ENCODE measurements around the gene LCOR. TPM values are rescaled to one million over a fixed set of nuclear protein-coding genes. Genes with fewer than 3 reads are reported as not detected.
A peak's percentile ranks its signal among the peaks of the same experiment; 100 is the strongest.

The LCOR gene
- total RNA-seq, 1 donor from 2014 or later, result 39.5 TPM

GRCh38 chr10:96878057-96878456 lies 46.0 kb downstream of the LCOR start:
- Histone ChIP-seq H3K4me1 (no peaks in the 10 kb centered on the region), H3K9me3 (no peaks in the 10 kb centered on the region), H3K27ac (no peak overlapping the region), H3K36me3 (no peaks in the 10 kb centered on the region), H3K4me3 (no peak overlapping the region), H3K27me3 (no peaks in the 10 kb centered on the region)
- no peak for ATAC-seq
- intact Hi-C loops (cut with DNase I), result no loop called here
- TF ChIP-seq CTCF (IDR thresholded peaks at IDR 0.05), result no peak
- DNase-seq, result no peak

GRCh38 chr10:96880575-96880974 lies 48.5 kb downstream of the LCOR start:
- DNase-seq (no peak), ATAC-seq (no peak)
- Histone ChIP-seq H3K27me3 (no peaks in the 10 kb centered on the region), H3K4me1 (no peaks in the 10 kb centered on the region), H3K36me3 (no peaks in the 10 kb centered on the region), H3K27ac (no peak overlapping the region), H3K4me3 (no peak overlapping the region), H3K9me3 (no peaks in the 10 kb centered on the region)
- TF ChIP-seq CTCF (IDR thresholded peaks at IDR 0.05), result no peak
- intact Hi-C loops (cut with DNase I), result no loop called here

GRCh38 chr10:96889415-96890171 lies 57.5 kb downstream of the LCOR start:
- no peak for DNase-seq
- Histone ChIP-seq H3K27ac (no peak overlapping the region), H3K27me3 (no peaks in the 10 kb centered on the region), H3K36me3 (peaks cover 12% of the 10 kb centered on the region), H3K4me1 (no peaks in the 10 kb centered on the region), H3K9me3 (peaks cover 6% of the 10 kb centered on the region), H3K4me3 (no peak overlapping the region)
- no peak for TF ChIP-seq CTCF (IDR thresholded peaks at IDR 0.05)
- ATAC-seq, result no peak
- intact Hi-C loops (cut with DNase I), result no loop called here

- no peak for DNase-seq
- Histone ChIP-seq H3K27me3 (no peaks in the 10 kb centered on the region), H3K4me3 (no peak overlapping the region), H3K9me3 (peaks cover 6% of the 10 kb centered on the region), H3K36me3 (peaks cover 12% of the 10 kb centered on the region), H3K4me1 (no peaks in the 10 kb centered on the region), H3K27ac (no peak overlapping the region)
- no peak for TF ChIP-seq CTCF (IDR thresholded peaks at IDR 0.05)
- ATAC-seq, result peak; percentile 52
- intact Hi-C loops (cut with DNase I), result no loop called here
Measured at GRCh38 chr10:96890172-96890513, 58.0 kb downstream of the LCOR start.

- no peak for TF ChIP-seq CTCF (IDR thresholded peaks at IDR 0.05)
- DNase-seq, result no peak
Measured at GRCh38 chr10:96890580-96890979, 58.5 kb downstream of the LCOR start.

GRCh38 chr10:96891840-96892239 lies 59.7 kb downstream of the LCOR start:
- ATAC-seq (no peak), DNase-seq (no peak)
- H3K9me3 ChIP-seq, result peaks cover 6% of the 10 kb centered on the region
- no peaks in the 10 kb centered on the region for H3K27me3 ChIP-seq
- H3K4me1 ChIP-seq, result no peaks in the 10 kb centered on the region
- peaks cover 3% of the 10 kb centered on the region for H3K36me3 ChIP-seq
- no peak overlapping the region for H3K4me3 ChIP-seq
- TF ChIP-seq CTCF (IDR thresholded peaks at IDR 0.05), result no peak
- no peak overlapping the region for H3K27ac ChIP-seq
- intact Hi-C loops (cut with DNase I), result no loop called here

More at GRCh38 chr10:96890580-96890979, 58.5 kb downstream of the LCOR start:
- Histone ChIP-seq H3K4me3 (no peak overlapping the region), H3K4me1 (no peaks in the 10 kb centered on the region), H3K36me3 (peaks cover 12% of the 10 kb centered on the region), H3K9me3 (peaks cover 6% of the 10 kb centered on the region), H3K27ac (no peak overlapping the region), H3K27me3 (no peaks in the 10 kb centered on the region)
- intact Hi-C loops (cut with DNase I), result no loop called here
- no peak for ATAC-seq

Data from upper lobe of right lung (tissue), 1 donor.